HepG2 (cell line): Measurements from ENCODE around the gene MRPS34. TPM values are rescaled to one million over a fixed set of nuclear protein-coding genes. Genes with fewer than 3 reads are reported as not detected.

Experiments
- AGO2 ChIP-seq: fragments of 200-400 bp; formaldehyde crosslinking; optimal IDR thresholded peaks from 2 replicates; pipeline ENCODE3; 2017; ENCODE audit warnings: mild to moderate bottlenecking, low read depth, low read length, moderate library complexity
- CREB1 ChIP-seq, 2 experiments: fragments of 450-650 bp in 1 of 2; IDR thresholded peaks; 2 replicates each; pipeline ENCODE4 v1.6.1; 2016 to 2017; ENCODE audit warnings: control low read depth in 1 of 2, mild to moderate bottlenecking in 1 of 2, missing compliant biosample characterization in 1 of 2, missing genetic modification characterization in 1 of 2
- CREM ChIP-seq, 2 experiments: sonication (generic) in 1 of 2; formaldehyde crosslinking in 1 of 2; IDR thresholded peaks; 2 replicates each; pipeline versions ENCODE4 v1.4.0 to v1.6.1; 2016 to 2020; ENCODE audit warnings: antibody characterized with exemption in 1 of 2, mild to moderate bottlenecking in 1 of 2, missing genetic modification reagents in 1 of 2
- FOXK2 ChIP-seq: fragments of 450-650 bp; IDR thresholded peaks from 2 replicates; pipeline ENCODE4 v1.6.1; 2016
- FOXM1 ChIP-seq: sonication (generic); formaldehyde crosslinking; IDR thresholded peaks from 2 replicates; pipeline ENCODE4 v1.5.0; 2020; ENCODE audit warnings: missing genetic modification reagents
- KAT7 ChIP-seq: IDR thresholded peaks from 2 replicates; pipeline ENCODE4 v1.6.1; 2018; ENCODE audit warnings: borderline replicate concordance, missing compliant biosample characterization
- KMT2B ChIP-seq: IDR thresholded peaks from 2 replicates; pipeline ENCODE4 v1.6.1; 2016; ENCODE audit warnings: missing genetic modification reagents, missing compliant biosample characterization
- NR3C1 ChIP-seq: sonication (generic); formaldehyde crosslinking; IDR thresholded peaks from 2 replicates; pipeline ENCODE4 v1.4.0; 2020; ENCODE audit warnings: missing genetic modification reagents
- PPARG ChIP-seq: conservative IDR thresholded peaks from 2 replicates; pipeline ENCODE4 v1.6.1; 2016; ENCODE audit warnings: missing biosample characterization, missing genetic modification reagents
- RXRB ChIP-seq: IDR thresholded peaks from 2 replicates; pipeline ENCODE4 v1.6.1; 2016; ENCODE audit warnings: borderline replicate concordance, missing genetic modification reagents, missing compliant biosample characterization
- SATB2 ChIP-seq: sonication (generic); formaldehyde crosslinking; IDR thresholded peaks from 2 replicates; pipeline ENCODE4 v1.5.0; 2020; ENCODE audit warnings: missing genetic modification reagents
- SMARCC2 ChIP-seq: fragments of 450-650 bp; IDR thresholded peaks from 2 replicates; pipeline ENCODE4 v1.6.1; 2017; ENCODE audit warnings: antibody characterized with exemption, mild to moderate bottlenecking
- SP2 ChIP-seq: sonication (generic); formaldehyde crosslinking; IDR thresholded peaks from 2 replicates; pipeline ENCODE4 v1.5.1; 2020; ENCODE audit warnings: mild to moderate bottlenecking, missing genetic modification reagents
- STAT6 ChIP-seq: sonication (generic); formaldehyde crosslinking; IDR thresholded peaks from 2 replicates; pipeline ENCODE4 v1.4.0; 2020; ENCODE audit warnings: missing genetic modification reagents, mild to moderate bottlenecking, borderline replicate concordance
- ZBTB39 ChIP-seq: sonication (generic); formaldehyde crosslinking; IDR thresholded peaks from 2 replicates; pipeline ENCODE4 v1.5.0; 2020; ENCODE audit warnings: missing genetic modification reagents
- ZNF263 ChIP-seq: sonication (generic); formaldehyde crosslinking; IDR thresholded peaks from 2 replicates; pipeline ENCODE4 v1.4.0; 2020; ENCODE audit warnings: missing genetic modification reagents
- ZNF562 ChIP-seq: sonication (generic); formaldehyde crosslinking; IDR thresholded peaks from 2 replicates; pipeline ENCODE4 v1.8.0; 2022; ENCODE audit warnings: missing genetic modification reagents, borderline replicate concordance
- ZNF781 ChIP-seq: sonication (generic); formaldehyde crosslinking; IDR thresholded peaks from 2 replicates; pipeline ENCODE4 v1.5.1; 2020; ENCODE audit warnings: borderline replicate concordance, mild to moderate bottlenecking, missing genetic modification reagents; ENCODE audit errors: not compliant biosample characterization
- polyA plus RNA-seq, 8 experiments: library from polyadenylated mRNA; depleted of rRNA in 3 of 8; stranded (reverse) in 7 of 8; unstranded in 1 of 8; fragments of >200 nt; fragmentation: Illumina TruSeq in 4 of 8; extraction: Trizol in 4 of 8; gene quantifications; 2 replicates each; pipeline versions ENCODE4 v1.2.1 to v1.2.3, GENCODE V29; 2011 to 2016; ENCODE audit warnings: low read depth in 4 of 8, missing spikeins in 1 of 8, mixed read lengths in 1 of 8; ENCODE audit not compliant: insufficient read depth in 1 of 8
- total RNA-seq, 5 experiments: library from RNA; depleted of rRNA; stranded (reverse); fragments of >200 nt; fragmentation: Illumina TruSeq; extraction: Trizol; gene quantifications; 2 replicates each; pipeline ENCODE4 v1.2.3, GENCODE V29; 2016; ENCODE audit warnings: low read depth in 1 of 5
- TF ChIP-seq, protein P1 (sequence below): IDR thresholded peaks from 2 replicates; pipeline ENCODE4 v1.6.1; 2012; ENCODE audit warnings: low read length, improper control_type of control experiment
- TF ChIP-seq, protein P2 (sequence below): sonication (generic); formaldehyde crosslinking; IDR thresholded peaks from 2 replicates; pipeline ENCODE4 v1.4.0; 2020; ENCODE audit warnings: missing genetic modification reagents, borderline replicate concordance

The MRPS34 gene
- total and polyA plus RNA-seq, 2 of the 13 experiments (the other 11 are each of a cell fraction or from before 2014, with no cell fraction given): 63.5 to 131 TPM

DNA sequence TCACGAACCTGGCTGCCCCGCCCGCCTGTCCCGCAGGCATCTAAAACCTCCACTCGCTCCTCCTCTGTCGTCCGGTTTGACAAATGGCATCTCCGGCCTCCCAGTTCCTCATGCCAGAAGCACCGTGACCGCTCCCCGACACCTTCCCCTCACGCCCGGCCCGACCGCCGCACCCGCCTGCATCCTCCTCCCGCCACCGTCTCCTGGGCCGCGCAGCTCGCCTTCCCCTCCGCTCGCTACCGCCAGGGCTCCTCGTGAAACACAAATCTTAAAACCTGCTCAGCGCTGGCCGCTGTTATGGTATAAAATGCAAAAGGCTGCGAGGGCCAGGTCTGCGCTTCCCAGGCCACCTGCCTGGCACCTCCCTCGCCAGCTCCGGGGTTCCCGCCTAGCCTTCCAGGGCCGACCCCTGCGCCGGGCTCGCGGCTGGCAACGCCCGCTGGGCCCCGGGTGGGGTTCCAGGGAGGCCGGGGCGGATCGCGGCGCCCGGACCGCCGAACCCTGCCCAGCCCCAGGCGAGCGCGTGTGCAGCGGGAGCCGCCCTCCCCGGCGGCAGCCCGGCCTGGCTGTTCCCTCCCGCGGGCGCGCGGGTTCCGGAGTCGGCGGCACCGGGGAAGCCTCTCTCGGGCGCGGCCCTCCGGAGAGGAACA, 8.9 kb upstream of the MRPS34 start (continued):
- TF ChIP-seq ZBTB39 (CRISPR knock-in tag) (no peak), CREB1 (IDR thresholded peaks at IDR 0.05) (no peak), CREB1 (CRISPR knock-in tag; IDR thresholded peaks at IDR 0.05) (no peak), SATB2 (CRISPR knock-in tag) (no peak), ZNF781 (CRISPR knock-in tag) (no peak), FOXM1 (CRISPR knock-in tag) (no peak), FOXK2 (no peak), NR3C1 (no peak), ZNF562 (no peak), STAT6 (no peak), CREM (IDR thresholded peaks at IDR 0.05) (no peak), CREM (CRISPR knock-in tag; IDR thresholded peaks at IDR 0.05) (no peak), AGO2 (peak; percentile 91), PPARG (CRISPR knock-in tag) (no peak), SP2 (CRISPR knock-in tag) (no peak), RXRB (CRISPR knock-in tag) (no peak), ZNF263 (CRISPR knock-in tag) (no peak), KMT2B (no peak), SMARCC2 (no peak), KAT7 (CRISPR knock-in tag) (no peak)
- TF ChIP-seq, protein P1, sequence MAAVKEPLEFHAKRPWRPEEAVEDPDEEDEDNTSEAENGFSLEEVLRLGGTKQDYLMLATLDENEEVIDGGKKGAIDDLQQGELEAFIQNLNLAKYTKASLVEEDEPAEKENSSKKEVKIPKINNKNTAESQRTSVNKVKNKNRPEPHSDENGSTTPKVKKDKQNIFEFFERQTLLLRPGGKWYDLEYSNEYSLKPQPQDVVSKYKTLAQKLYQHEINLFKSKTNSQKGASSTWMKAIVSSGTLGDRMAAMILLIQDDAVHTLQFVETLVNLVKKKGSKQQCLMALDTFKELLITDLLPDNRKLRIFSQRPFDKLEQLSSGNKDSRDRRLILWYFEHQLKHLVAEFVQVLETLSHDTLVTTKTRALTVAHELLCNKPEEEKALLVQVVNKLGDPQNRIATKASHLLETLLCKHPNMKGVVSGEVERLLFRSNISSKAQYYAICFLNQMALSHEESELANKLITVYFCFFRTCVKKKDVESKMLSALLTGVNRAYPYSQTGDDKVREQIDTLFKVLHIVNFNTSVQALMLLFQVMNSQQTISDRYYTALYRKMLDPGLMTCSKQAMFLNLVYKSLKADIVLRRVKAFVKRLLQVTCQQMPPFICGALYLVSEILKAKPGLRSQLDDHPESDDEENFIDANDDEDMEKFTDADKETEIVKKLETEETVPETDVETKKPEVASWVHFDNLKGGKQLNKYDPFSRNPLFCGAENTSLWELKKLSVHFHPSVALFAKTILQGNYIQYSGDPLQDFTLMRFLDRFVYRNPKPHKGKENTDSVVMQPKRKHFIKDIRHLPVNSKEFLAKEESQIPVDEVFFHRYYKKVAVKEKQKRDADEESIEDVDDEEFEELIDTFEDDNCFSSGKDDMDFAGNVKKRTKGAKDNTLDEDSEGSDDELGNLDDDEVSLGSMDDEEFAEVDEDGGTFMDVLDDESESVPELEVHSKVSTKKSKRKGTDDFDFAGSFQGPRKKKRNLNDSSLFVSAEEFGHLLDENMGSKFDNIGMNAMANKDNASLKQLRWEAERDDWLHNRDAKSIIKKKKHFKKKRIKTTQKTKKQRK: no peak
- TF ChIP-seq, protein P2, sequence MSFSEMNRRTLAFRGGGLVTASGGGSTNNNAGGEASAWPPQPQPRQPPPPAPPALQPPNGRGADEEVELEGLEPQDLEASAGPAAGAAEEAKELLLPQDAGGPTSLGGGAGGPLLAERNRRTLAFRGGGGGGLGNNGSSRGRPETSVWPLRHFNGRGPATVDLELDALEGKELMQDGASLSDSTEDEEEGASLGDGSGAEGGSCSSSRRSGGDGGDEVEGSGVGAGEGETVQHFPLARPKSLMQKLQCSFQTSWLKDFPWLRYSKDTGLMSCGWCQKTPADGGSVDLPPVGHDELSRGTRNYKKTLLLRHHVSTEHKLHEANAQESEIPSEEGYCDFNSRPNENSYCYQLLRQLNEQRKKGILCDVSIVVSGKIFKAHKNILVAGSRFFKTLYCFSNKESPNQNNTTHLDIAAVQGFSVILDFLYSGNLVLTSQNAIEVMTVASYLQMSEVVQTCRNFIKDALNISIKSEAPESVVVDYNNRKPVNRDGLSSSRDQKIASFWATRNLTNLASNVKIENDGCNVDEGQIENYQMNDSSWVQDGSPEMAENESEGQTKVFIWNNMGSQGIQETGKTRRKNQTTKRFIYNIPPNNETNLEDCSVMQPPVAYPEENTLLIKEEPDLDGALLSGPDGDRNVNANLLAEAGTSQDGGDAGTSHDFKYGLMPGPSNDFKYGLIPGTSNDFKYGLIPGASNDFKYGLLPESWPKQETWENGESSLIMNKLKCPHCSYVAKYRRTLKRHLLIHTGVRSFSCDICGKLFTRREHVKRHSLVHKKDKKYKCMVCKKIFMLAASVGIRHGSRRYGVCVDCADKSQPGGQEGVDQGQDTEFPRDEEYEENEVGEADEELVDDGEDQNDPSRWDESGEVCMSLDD: no peak
